Panc1 (cell line): ENCODE measurements around the gene EPHA7.

Experiments used
- POLR2AphosphoS5 ChIP-seq: IDR thresholded peaks from 2 replicates; pipeline ENCODE4 v1.6.1; 2012; ENCODE audit warnings: mild to moderate bottlenecking, low read depth, low read length, moderate library complexity
- REST ChIP-seq, 2 experiments: IDR thresholded peaks; 2 replicates each; pipeline ENCODE4 v1.6.1; 2011 to 2012; ENCODE audit warnings: low read depth in 2 of 2, control low read depth in 1 of 2, low read length in 1 of 2, mild to moderate bottlenecking in 1 of 2, moderate library complexity in 1 of 2; ENCODE audit not compliant: insufficient read depth in 1 of 2
- TF ChIP-seq, protein P1 (sequence below): fragments of 450-650 bp; IDR thresholded peaks from 2 replicates; pipeline ENCODE4 v1.5.1; 2017; ENCODE audit warnings: mild to moderate bottlenecking

DNA sequence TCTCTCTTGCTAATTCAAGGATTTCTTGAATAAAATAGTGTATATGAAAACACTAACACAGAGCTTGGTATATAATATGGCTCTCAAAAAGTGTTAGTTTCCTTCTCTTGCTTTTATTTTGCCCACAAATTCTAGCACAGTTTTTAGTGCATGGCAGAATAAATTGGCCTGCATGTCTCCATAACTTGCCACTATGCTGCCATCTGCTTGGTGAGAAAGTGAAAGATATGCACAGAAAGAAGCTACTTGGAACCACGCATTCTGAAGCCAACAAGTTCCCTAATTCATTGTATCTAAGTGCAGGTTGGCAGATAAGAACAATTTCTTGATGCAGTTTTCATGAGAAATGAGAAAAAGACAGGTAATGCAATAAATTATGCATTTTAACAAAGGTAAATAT, 101.2 kb downstream of the EPHA7 start:
- TF ChIP-seq, protein P1, sequence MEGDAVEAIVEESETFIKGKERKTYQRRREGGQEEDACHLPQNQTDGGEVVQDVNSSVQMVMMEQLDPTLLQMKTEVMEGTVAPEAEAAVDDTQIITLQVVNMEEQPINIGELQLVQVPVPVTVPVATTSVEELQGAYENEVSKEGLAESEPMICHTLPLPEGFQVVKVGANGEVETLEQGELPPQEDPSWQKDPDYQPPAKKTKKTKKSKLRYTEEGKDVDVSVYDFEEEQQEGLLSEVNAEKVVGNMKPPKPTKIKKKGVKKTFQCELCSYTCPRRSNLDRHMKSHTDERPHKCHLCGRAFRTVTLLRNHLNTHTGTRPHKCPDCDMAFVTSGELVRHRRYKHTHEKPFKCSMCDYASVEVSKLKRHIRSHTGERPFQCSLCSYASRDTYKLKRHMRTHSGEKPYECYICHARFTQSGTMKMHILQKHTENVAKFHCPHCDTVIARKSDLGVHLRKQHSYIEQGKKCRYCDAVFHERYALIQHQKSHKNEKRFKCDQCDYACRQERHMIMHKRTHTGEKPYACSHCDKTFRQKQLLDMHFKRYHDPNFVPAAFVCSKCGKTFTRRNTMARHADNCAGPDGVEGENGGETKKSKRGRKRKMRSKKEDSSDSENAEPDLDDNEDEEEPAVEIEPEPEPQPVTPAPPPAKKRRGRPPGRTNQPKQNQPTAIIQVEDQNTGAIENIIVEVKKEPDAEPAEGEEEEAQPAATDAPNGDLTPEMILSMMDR = no peak
- TF ChIP-seq POLR2AphosphoS5 = no peak
- no peak for TF ChIP-seq REST (IDR thresholded peaks at IDR 0.05; ENCODE audit: insufficient read depth in 1 of 2, low read depth in 2 of 2, low read length in 1 of 2)
